ENCODE results near the gene HES6.

HES6 gene

GRCh38 chr2:238252766-238253630 lies 13.2 kb upstream of the HES6 start:
- DNase-seq: no peak

- DNase-seq: no peak
Observed at GRCh38 chr2:238251986-238252385, 12.1 kb upstream of the HES6 start.

GRCh38 chr2:238251331-238251730 lies 11.5 kb upstream of the HES6 start:
- DNase-seq: no peak

GRCh38 chr2:238250896-238251295 lies 11.1 kb upstream of the HES6 start:
- no peak for DNase-seq

GRCh38 chr2:238247841-238248453 lies 8.1 kb upstream of the HES6 start:
- DNase-seq: no peak

- no peak for DNase-seq
Observed at GRCh38 chr2:238247002-238247822, 7.4 kb upstream of the HES6 start.

GRCh38 chr2:238244151-238244550 lies 4.3 kb upstream of the HES6 start:
- no peak for DNase-seq

GRCh38 chr2:238243496-238244076 lies 3.7 kb upstream of the HES6 start:
- no peak for DNase-seq

- no peak for DNase-seq
Observed at GRCh38 chr2:238242731-238243495, 3.1 kb upstream of the HES6 start.

GRCh38 chr2:238241970-238242369 lies 2.1 kb upstream of the HES6 start:
- DNase-seq: no peak

- DNase-seq: no peak
Observed at GRCh38 chr2:238240757-238241711, 1.2 kb upstream of the HES6 start.

- no peak for DNase-seq
Observed at GRCh38 chr2:238239543-238239862, 335 bp downstream of the HES6 start.

GRCh38 chr2:238238766-238239542 lies 884 bp downstream of the HES6 start:
- no peak for DNase-seq

- DNase-seq: no peak
Observed at GRCh38 chr2:238238311-238238765, 1.5 kb downstream of the HES6 start.

- DNase-seq: no peak
Observed at GRCh38 chr2:238237431-238238135, 2.3 kb downstream of the HES6 start.

- DNase-seq: no peak
Observed at GRCh38 chr2:238236571-238236970, 3.3 kb downstream of the HES6 start.

GRCh38 chr2:238235856-238236255 lies 4.0 kb downstream of the HES6 start:
- no peak for DNase-seq

GRCh38 chr2:238235331-238235732 lies 4.5 kb downstream of the HES6 start:
- DNase-seq: no peak

- DNase-seq: no peak
Observed at GRCh38 chr2:238233625-238234024, 6.2 kb downstream of the HES6 start.

GRCh38 chr2:238231809-238232208 lies 8.0 kb downstream of the HES6 start:
- no peak for DNase-seq
